Fibroblast of pulmonary artery (primary cell): Measurements from ENCODE around the gene SPAG8.
A peak's percentile ranks its signal among the peaks of the same experiment; 100 is the strongest.

Experiments
- DNase-seq: peaks from one replicate; pipeline ENCODE4 v3.0.0-alpha.2; 2010; ENCODE audit warnings: low read depth
- H3K4me3 ChIP-seq: replicated peaks from 2 replicates; pipeline ENCODE4 v1.5.1; 2011; ENCODE audit warnings: low read depth, mild to moderate bottlenecking, control low read depth, low read length, moderate library complexity
- TF ChIP-seq, protein P1 (sequence below): IDR thresholded peaks from 2 replicates; pipeline ENCODE4 v1.5.1; 2011; ENCODE audit warnings: mild to moderate bottlenecking, control low read depth, low read length, inconsistent platforms; ENCODE audit errors: missing control alignments

Gene SPAG8, protein sequence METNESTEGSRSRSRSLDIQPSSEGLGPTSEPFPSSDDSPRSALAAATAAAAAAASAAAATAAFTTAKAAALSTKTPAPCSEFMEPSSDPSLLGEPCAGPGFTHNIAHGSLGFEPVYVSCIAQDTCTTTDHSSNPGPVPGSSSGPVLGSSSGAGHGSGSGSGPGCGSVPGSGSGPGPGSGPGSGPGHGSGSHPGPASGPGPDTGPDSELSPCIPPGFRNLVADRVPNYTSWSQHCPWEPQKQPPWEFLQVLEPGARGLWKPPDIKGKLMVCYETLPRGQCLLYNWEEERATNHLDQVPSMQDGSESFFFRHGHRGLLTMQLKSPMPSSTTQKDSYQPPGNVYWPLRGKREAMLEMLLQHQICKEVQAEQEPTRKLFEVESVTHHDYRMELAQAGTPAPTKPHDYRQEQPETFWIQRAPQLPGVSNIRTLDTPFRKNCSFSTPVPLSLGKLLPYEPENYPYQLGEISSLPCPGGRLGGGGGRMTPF

DNA sequence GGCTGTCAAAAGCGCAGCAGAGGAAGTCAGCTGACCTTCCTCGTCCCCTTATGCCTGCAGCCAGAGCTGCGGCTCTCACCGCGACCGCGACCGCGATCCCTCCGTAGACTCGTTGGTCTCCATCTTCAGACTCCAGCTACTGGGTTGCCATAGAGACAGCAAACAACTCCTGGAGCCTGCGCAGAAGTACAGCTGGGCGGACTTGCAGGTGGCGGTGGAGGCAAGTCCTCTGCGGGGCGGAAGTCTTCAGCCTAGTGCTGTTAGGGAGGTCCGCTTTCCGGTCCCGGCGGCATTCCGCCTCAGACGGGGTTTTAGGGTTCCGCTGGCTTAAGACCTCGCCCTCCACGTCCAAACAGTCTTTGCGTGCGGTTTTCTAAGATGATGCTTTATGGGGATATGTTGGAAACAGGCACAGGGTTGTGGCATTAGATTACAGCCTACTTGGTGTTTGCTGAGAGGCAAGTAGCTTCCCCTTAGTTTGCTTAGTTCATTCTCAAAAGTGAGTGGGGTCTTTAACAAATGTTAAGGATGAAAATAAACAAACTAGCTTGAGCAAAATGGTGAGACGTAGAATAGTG, at the start of gene SPAG8:
Gene SPAG8 (minus strand): TSS at position 238 of the 578 bp plus-strand sequence. CDS start 115 bp downstream, at position 123.
- TF ChIP-seq, protein P1, sequence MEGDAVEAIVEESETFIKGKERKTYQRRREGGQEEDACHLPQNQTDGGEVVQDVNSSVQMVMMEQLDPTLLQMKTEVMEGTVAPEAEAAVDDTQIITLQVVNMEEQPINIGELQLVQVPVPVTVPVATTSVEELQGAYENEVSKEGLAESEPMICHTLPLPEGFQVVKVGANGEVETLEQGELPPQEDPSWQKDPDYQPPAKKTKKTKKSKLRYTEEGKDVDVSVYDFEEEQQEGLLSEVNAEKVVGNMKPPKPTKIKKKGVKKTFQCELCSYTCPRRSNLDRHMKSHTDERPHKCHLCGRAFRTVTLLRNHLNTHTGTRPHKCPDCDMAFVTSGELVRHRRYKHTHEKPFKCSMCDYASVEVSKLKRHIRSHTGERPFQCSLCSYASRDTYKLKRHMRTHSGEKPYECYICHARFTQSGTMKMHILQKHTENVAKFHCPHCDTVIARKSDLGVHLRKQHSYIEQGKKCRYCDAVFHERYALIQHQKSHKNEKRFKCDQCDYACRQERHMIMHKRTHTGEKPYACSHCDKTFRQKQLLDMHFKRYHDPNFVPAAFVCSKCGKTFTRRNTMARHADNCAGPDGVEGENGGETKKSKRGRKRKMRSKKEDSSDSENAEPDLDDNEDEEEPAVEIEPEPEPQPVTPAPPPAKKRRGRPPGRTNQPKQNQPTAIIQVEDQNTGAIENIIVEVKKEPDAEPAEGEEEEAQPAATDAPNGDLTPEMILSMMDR, result no peak
- DNase-seq, result peak; percentile 97
- peak within 1 kb of the TSS; percentile 63 for H3K4me3 ChIP-seq

DNA sequence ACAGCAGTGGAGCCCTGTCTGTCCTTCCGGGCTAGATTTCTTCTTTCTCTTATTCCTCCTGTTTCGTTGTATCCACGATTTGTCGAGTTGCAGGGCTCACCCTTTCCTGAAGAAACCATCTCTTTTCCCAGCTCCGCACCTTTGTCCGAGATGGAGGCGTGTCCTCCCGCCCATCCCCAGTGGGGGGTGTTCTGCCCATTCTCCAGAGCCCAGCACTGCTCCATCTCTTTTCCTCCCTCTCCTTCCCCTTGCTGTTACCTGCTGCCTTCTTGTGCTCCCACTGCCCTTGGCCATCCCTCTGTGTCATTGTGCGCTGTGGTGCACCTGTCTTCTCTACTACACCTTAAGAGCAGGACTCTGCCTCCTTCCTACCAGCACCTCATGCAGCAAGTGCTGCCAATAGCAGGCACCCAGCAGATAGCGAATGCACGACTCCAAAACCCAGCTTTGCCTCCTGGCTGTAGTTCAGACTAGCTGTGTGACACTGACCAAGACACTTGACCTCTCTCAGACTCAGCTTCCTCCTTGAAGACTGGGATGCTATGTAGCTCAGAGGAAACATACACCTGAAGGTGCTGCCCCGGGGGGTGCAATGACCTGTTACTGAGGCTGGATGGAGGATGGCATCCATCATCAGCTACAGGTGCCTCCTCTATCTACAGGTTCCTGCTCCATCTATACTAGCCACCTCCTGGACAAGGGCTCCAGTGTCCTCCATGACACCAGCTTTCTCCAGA, 49.3 kb upstream of the SPAG8 start:
- TF ChIP-seq, protein P1, result no peak
- DNase-seq, result no peak
- no peak overlapping the region for H3K4me3 ChIP-seq

DNA sequence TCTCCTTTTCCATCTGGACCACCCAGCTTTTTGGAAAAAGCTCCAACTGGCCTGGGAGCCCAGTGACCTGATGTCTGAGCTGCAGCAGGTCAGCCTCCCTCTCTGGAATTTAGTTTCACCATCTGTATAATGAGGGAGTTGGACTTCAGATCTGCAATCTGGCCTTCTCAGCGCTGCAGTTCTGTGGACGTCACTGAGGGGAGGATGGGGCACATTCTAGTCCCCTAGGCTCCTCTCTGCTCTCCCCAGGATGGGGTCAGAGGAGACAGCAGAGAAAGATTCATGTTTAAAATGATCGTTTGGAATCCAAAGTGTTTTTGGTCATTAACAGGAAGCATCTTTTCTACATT, 47.9 kb upstream of the SPAG8 start:
- DNase-seq, result no peak

DNA sequence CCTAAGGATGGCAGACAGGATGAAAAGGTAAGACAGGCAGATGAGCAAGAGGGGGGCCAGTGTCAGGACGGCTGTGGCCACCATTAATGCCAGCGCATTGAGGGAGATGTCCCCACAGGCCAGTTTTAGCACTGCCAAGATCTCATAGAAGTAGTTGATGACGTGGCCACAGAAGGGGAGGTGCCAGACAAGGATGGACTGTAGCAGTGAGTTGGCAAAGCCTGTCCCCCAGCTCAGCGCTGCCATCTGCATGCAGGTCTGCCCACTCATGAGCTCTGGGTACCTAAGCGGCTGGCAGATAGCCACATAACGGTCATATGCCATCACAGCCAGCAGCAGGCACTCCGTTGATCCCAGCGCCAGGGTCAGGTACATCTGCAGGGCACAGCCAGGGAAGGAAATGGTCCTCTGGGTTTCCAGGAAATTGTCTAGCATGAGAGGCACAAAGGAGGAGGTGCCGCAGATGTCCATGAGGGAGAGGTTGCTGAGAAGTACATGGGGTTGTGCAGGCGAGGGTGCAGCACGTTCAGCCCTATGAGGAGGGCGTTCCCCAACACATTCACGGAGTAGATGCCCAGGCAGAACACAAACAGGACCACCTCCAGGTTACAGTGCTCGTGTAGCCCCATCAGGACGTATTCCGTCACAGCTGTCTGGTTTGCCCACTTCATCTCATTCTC, 47.4 kb upstream of the SPAG8 start:
- peak; percentile 12 for DNase-seq
- H3K4me3 ChIP-seq, result no peak overlapping the region
- TF ChIP-seq, protein P1, result no peak

More for the DNA sequence above, 47.9 kb upstream of the SPAG8 start:
- TF ChIP-seq, protein P1, result no peak
- no peak overlapping the region for H3K4me3 ChIP-seq

DNA sequence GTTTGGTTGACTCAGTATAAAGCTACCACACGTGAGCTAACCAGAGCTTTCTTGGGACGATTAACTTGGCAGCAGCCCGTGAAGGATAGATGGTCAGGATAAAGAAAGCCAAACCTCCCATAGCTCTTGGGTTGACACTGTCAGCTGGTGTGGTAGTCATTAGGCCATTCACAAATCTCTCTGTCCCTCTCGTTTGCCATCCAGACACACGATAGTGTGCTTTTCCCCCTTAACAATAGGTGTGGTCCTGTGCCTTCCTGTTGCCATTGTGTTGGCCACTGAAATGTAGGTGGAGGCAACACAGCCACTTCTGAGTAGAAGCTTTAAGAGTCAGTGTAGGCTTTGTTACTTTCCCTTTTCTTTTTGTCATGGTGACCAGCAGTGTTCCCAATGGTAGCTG, 46.4 kb upstream of the SPAG8 start:
- TF ChIP-seq, protein P1, result no peak

DNA sequence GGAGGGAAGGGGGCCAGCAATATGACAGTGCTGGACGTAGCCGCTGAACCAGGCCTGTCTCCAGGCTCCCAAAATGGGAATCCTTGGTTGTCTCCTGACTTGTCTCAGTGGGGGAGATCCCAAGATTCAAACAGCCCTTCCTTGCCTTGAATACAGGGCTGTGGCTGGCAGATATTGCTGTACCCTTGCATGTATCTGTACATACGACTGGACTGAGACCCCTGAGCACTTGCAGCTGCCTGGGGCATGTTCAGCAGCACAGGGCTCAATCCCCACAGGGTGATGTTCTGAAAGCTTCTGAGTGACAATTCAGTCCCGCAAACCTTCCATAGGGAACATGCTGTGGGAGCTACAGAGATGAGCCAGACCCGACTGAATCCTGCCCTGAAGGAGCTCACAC, 44.8 kb upstream of the SPAG8 start:
- no peak overlapping the region for H3K4me3 ChIP-seq
- DNase-seq, result no peak
- TF ChIP-seq, protein P1, result no peak

More for the DNA sequence above, 46.4 kb upstream of the SPAG8 start:
- H3K4me3 ChIP-seq, result no peak overlapping the region
- no peak for DNase-seq
